OCI-LY3 (cell line): ENCODE results near the gene EMILIN1.

Experiments
- H2AFZ ChIP-seq: fragments of 200-600, 300-600 bp; shearing (Covaris generic); 2 replicates; pipeline ENCODE4 v1.6.0; 2014; ENCODE audit warnings: antibody characterized with exemption, low read depth, low read length
- H3K27ac ChIP-seq: fragments of 200-600, 300-600 bp; sonication (generic); 2 replicates; pipeline ENCODE4 v1.5.1; 2014; ENCODE audit warnings: mild to moderate bottlenecking, low read length, moderate library complexity, mixed read lengths
- H3K27me3 ChIP-seq: fragments of 200-600, 300-600 bp; sonication (generic); 2 replicates; pipeline ENCODE4 v1.6.1; 2014; ENCODE audit warnings: low read depth, low read length, mixed read lengths
- H3K36me3 ChIP-seq: fragments of 200-600, 300-600 bp; sonication (generic); replicated peaks from 2 replicates; pipeline ENCODE3; 2014; ENCODE audit warnings: low read depth, low read length, mixed read lengths
- H3K4me1 ChIP-seq: fragments of 300-600, 200-600 bp; sonication (generic); 2 replicates; pipeline ENCODE4 v1.6.1; 2014; ENCODE audit warnings: low read length, mixed read lengths
- H3K4me2 ChIP-seq: fragments of 200-600, 300-600 bp; sonication (generic); 2 replicates; pipeline ENCODE4 v1.6.1; 2014; ENCODE audit warnings: low read length, mixed read lengths
- H3K4me3 ChIP-seq: fragments of 300-600, 200-600 bp; sonication (generic); 2 replicates; pipeline ENCODE4 v1.5.1; 2014; ENCODE audit warnings: antibody characterized with exemption, mild to moderate bottlenecking, low read length, moderate library complexity
- H3K79me2 ChIP-seq: fragments of 300-600, 200-600 bp; shearing (Covaris generic); 2 replicates; pipeline ENCODE4 v1.6.1; 2014; ENCODE audit warnings: mild to moderate bottlenecking, low read length, mixed read lengths
- H3K9ac ChIP-seq: fragments of 300-600, 200-600 bp; shearing (Covaris generic); 2 replicates; pipeline ENCODE4 v1.6.0; 2014; ENCODE audit warnings: mild to moderate bottlenecking, low read length, moderate library complexity
- H3K9me3 ChIP-seq: fragments of 200-600, 300-600 bp; shearing (Covaris generic); 2 replicates; pipeline ENCODE4 v1.6.1; 2014; ENCODE audit warnings: low read length, mixed read lengths; ENCODE audit not compliant: insufficient read depth
- H4K20me1 ChIP-seq: fragments of 200-600, 300-600 bp; sonication (generic); 2 replicates; pipeline ENCODE4 v1.6.1; 2016; ENCODE audit warnings: low read length, mixed read lengths; ENCODE audit not compliant: insufficient read depth
- EZH2phosphoT487 ChIP-seq: fragments of 200-600 bp; shearing (Covaris generic); IDR thresholded peaks from 2 replicates; pipeline ENCODE4 v1.6.1; 2018; ENCODE audit warnings: antibody characterized with exemption, mixed run types, low read depth
- TF ChIP-seq, protein P1 (sequence below): fragments of 200-600, 300-600 bp; sonication (generic); IDR thresholded peaks from 2 replicates; pipeline ENCODE4 v1.5.1; 2014; ENCODE audit warnings: antibody characterized with exemption, low read length, low read depth

EMILIN1 gene

GRCh38 chr2:27083410-27084296, 5.2 kb downstream of the EMILIN1 start:
- no peak overlapping the region for H3K9ac ChIP-seq
- no peak overlapping the region for H3K4me2 ChIP-seq
- no peak overlapping the region for H3K27ac ChIP-seq

DNA sequence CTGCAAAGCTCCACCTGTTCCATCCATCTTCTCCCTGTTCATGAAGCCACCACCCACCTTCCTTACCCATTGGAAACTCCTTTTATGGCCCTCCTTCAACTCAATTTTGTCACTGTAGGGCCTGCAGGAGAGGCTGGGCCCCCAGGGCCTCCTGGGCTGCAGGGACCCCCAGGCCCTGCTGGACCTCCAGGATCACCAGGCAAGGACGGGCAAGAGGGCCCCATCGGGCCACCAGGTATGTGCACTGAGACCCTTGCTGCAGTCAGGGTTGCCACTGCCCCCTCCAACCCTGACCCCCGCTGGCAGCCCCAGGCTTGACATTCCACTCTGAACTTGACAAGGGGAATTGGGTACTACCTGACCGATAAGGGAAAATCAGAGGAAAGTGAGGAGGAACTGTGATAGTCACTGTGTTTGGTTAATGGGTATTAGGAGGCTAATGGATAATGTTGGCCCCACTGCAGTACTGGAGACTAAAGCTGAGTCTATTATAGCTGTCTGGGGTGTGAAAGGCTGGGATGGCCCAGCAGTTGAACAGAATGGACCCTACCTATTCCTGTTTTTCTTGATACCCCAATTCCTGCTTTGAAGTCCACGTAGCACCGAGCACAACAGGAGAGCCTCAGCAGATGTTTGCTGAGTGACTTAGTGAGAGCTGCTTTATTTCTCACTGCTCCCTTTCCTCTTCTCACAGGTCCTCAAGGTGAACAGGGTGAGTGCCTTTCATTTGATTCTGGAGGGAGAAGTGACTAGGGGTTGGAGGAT, 6.1 kb downstream of the EMILIN1 start:
- Histone ChIP-seq H2AFZ (no peak overlapping the region), H3K4me2 (no peak overlapping the region), H3K79me2 (no peaks in the 10 kb centered on the region), H3K27ac (no peak overlapping the region), H3K36me3 (no peaks in the 10 kb centered on the region), H3K4me1 (peaks cover 21% of the 10 kb centered on the region), H3K4me3 (no peak overlapping the region), H3K27me3 (no peaks in the 10 kb centered on the region), H3K9me3 (no peaks in the 10 kb centered on the region), H3K9ac (no peak overlapping the region), H4K20me1 (no peaks in the 10 kb centered on the region)
- no peak for TF ChIP-seq EZH2phosphoT487
- TF ChIP-seq, protein P1, sequence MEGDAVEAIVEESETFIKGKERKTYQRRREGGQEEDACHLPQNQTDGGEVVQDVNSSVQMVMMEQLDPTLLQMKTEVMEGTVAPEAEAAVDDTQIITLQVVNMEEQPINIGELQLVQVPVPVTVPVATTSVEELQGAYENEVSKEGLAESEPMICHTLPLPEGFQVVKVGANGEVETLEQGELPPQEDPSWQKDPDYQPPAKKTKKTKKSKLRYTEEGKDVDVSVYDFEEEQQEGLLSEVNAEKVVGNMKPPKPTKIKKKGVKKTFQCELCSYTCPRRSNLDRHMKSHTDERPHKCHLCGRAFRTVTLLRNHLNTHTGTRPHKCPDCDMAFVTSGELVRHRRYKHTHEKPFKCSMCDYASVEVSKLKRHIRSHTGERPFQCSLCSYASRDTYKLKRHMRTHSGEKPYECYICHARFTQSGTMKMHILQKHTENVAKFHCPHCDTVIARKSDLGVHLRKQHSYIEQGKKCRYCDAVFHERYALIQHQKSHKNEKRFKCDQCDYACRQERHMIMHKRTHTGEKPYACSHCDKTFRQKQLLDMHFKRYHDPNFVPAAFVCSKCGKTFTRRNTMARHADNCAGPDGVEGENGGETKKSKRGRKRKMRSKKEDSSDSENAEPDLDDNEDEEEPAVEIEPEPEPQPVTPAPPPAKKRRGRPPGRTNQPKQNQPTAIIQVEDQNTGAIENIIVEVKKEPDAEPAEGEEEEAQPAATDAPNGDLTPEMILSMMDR, result no peak

More at GRCh38 chr2:27083410-27084296, 5.2 kb downstream of the EMILIN1 start:
- H3K27me3 ChIP-seq, result no peaks in the 10 kb centered on the region
- H3K36me3 ChIP-seq, result no peaks in the 10 kb centered on the region
- TF ChIP-seq, protein P1, result no peak
- TF ChIP-seq EZH2phosphoT487, result no peak
- no peak overlapping the region for H3K4me3 ChIP-seq
- peaks cover 21% of the 10 kb centered on the region for H3K4me1 ChIP-seq
- H3K9me3 ChIP-seq, result no peaks in the 10 kb centered on the region
- H4K20me1 ChIP-seq, result no peaks in the 10 kb centered on the region
- no peaks in the 10 kb centered on the region for H3K79me2 ChIP-seq
- no peak overlapping the region for H2AFZ ChIP-seq

DNA sequence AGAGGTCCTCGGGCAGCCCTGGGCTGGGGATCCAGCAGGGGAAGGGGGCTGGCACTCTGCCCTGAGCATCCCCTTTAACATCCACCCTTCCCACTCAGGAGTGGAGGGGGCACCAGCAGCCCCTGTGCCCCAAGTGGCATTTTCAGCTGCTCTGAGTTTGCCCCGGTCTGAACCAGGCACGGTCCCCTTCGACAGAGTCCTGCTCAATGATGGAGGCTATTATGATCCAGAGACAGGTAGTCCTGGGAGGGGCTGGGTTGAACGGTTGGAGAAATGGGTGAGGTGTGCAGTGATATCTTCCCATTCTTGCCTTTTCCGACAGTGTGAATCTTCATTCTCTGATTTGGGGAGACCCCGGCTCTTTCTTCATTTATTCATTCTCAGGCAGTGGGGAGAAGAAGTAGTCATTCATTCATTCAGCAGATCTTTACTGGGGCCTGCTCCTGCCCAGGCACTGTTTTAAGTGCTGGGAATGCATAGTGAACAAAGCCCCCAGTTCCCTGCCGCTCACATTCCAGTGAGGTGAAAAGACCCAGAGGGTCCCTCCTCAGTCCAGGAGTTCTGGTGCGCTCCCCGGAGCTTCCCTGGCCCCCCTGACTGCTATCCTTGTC, 6.8 kb downstream of the EMILIN1 start:
- Histone ChIP-seq H3K27me3 (no peaks in the 10 kb centered on the region), H3K27ac (no peak overlapping the region), H3K4me2 (peak overlapping the region; percentile 96), H4K20me1 (no peaks in the 10 kb centered on the region), H3K79me2 (no peaks in the 10 kb centered on the region), H3K4me3 (peak overlapping the region; percentile 77), H3K9ac (peak overlapping the region; percentile 70), H3K36me3 (no peaks in the 10 kb centered on the region), H2AFZ (0 out of 2 replicates have a peak overlapping the region, but pooled peaks have one; percentile 27), H3K4me1 (peaks cover 21% of the 10 kb centered on the region), H3K9me3 (no peaks in the 10 kb centered on the region)
- TF ChIP-seq, protein P1, result no peak
- TF ChIP-seq EZH2phosphoT487, result no peak

GRCh38 chr2:27085673-27086089, 7.3 kb downstream of the EMILIN1 start:
- TF ChIP-seq EZH2phosphoT487, result no peak
- TF ChIP-seq, protein P1, result peak; percentile 41
- no peaks in the 10 kb centered on the region for H3K36me3 ChIP-seq
- H3K4me3 ChIP-seq, result peak overlapping the region; percentile 77
- peaks cover 19% of the 10 kb centered on the region for H3K4me1 ChIP-seq
- H3K79me2 ChIP-seq, result no peaks in the 10 kb centered on the region
- H3K27ac ChIP-seq, result no peak overlapping the region
- no peaks in the 10 kb centered on the region for H3K27me3 ChIP-seq
- no peaks in the 10 kb centered on the region for H3K9me3 ChIP-seq
- no peaks in the 10 kb centered on the region for H4K20me1 ChIP-seq
- peak overlapping the region; percentile 96 for H3K4me2 ChIP-seq
- H3K9ac ChIP-seq, result peak overlapping the region; percentile 70
- peak overlapping the region; percentile 27; the same call in 1 of the 2 replicates for H2AFZ ChIP-seq
